ENCODE results near the gene TTC7B.

The TTC7B gene

GRCh38 chr14:90556666-90557450 is 259.4 kb downstream of the TTC7B start:
- DNase-seq (ENCODE audit: low spot score) = no peak

DNA sequence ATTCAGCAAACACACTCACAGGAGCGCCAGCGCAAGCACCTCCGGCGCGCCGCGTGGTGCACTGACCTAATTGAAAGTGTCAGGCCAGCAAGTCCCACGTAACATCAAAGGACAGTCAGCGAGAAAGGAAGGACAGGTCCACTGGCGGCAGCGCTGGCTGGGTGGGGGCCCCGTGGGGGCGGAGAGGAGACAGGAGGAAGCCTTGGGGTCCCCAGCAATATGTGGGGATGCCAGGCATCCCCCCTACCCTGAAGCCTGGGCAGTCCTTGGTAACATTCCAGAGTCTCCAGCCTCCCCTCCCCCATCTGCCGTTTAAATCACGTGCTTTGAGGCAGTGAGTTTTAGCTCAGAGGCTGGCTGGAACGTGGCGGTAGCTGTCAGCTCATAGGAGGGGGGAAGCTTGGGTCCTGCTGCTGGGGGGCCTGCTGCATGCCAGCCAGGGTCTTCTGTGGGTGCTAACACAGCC is 260.2 kb downstream of the TTC7B start:
- DNase-seq (ENCODE audit: low spot score) = no peak

DNA sequence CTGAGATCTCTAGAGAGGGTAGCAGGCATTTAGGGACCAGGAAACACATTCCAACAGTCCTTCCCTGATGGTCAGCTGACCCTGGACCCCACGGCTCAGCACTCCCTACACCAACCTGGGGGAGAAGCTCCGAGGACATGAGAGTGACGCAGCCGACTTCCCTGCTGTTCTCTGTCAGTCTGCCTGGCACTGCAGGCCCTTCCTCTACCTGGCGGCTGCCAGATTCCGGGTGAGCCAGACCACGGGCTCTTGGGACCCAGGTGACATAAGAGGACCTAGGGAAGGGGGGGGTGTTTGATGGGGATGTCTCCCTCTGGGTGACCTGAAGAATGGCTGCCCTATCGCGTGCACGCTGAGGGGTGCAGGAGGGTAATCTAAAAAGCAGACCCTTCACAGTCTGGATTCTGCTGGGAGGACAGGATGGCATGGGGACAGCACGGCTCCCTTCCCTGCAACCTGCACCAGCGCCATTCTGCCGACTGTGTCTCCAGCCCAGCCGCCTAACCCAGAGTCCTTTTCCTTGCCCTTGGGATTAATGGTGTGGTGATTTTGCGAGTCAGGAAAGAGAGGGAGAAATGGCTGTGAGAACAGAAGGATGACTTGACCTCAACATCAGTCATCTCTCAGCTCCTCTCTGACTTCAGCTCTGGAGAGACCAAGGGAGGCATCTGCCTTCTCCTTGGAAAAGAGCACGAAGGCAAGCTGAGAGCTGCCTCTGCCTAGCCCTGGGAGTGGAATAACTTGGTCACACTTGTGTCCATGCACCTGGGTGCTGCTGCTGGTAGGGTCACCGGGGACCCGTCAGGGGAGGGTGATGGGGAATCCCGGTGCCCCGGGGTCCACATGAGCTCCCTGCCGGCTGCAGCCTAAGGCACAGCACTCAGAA is 260.9 kb downstream of the TTC7B start:
- no peak for DNase-seq (ENCODE audit: low spot score)

- no peak for DNase-seq (ENCODE audit: low spot score)
These were observed 261.9 kb downstream of the TTC7B start for GRCh38 chr14:90554341-90554740.

- DNase-seq (ENCODE audit: low spot score) = no peak
These were observed 262.3 kb downstream of the TTC7B start for GRCh38 chr14:90553921-90554336.

GRCh38 chr14:90553298-90553920 is 262.8 kb downstream of the TTC7B start:
- DNase-seq (ENCODE audit: low spot score) = no peak

DNA sequence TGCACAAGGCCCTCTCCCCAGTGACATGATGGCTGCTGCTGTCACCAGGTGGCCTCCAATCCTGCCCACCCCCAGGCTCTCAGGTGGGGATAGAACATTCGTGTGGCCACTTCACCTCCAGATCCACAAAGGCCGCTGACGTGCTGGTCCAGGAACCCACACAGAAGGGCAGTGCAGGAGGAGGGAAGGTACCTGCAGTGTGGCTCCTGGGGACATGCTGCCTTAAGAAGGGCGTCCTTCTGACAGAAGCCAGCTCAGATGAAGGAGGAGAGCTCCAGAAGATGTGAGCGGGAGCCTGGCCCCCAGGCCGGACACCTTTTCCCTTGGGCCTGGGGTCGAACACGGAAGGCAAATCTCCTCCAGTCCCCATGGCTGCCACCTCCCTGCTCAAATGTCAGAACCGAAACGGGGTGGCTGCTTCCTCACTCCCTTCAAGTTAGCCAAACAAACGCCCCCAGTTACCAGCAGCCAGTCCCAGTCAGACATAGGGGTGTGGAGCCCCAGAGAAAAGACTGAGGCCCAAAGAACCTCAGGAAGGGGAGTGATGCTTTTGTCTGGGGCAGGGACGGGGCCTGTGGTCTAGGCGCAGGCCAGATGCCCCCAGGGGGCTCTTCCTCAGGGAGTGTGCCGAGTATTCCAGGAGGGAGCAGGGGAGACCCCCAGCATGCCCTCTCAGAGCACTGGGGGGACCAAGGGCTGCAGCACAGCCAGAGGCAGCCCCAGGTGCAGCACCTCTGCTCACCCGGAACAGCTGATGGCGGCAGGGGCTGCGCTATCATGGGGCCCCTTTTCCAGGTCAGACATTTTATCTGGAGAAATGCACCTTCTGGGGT is 263.5 kb downstream of the TTC7B start:
- no peak for DNase-seq (ENCODE audit: low spot score)

- DNase-seq (ENCODE audit: low spot score) = no peak
These were observed 264.3 kb downstream of the TTC7B start for GRCh38 chr14:90551733-90552464.

GRCh38 chr14:90551070-90551704 is 265.0 kb downstream of the TTC7B start:
- no peak for DNase-seq (ENCODE audit: low spot score)

GRCh38 chr14:90549794-90550641 is 266.2 kb downstream of the TTC7B start:
- DNase-seq (ENCODE audit: low spot score) = no peak

DNA sequence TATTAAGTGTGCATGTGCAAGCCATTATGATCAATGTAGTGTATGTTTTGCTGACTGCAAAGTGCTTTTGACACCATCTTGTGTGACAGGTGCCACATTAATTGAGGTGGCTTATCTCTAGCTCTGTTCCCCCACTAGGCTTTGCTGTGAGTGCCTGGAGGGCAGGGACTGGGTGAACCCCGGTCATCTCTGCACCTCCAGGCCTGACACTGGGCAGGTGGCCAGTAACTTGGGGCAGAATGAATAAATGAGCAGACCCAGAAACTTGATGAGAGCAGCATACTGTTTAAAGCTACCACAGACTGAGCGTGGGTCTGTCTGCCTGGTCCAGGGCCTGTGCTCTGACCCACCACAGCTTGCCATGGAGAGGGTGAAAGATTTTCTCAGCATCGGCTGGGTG is 267.8 kb downstream of the TTC7B start:
- DNase-seq (ENCODE audit: low spot score) = no peak

GRCh38 chr14:90547968-90548367 is 268.3 kb downstream of the TTC7B start:
- no peak for DNase-seq (ENCODE audit: low spot score)

- no peak for DNase-seq (ENCODE audit: low spot score)
These were observed 269.0 kb downstream of the TTC7B start for GRCh38 chr14:90547250-90547649.

DNA sequence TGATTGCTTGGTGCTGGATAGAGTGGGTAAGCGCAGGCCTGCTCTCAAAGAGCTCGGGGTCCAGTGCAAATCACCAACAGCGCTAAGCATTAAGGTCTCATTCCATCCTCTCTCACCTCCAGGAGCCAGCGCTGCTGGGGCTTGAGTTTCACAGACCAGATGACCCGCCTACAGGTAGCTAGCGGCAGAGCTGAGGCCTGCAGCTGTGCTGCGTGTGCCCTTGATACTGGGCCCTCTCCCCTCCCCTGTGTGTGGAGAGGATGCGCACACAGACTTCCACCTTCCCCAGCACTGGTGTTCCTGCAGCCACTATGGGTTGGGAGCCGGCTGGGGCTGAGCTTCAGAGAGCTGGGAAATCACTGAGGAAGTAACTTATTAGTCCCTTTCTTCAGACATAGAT is 269.5 kb downstream of the TTC7B start:
- DNase-seq (ENCODE audit: low spot score) = no peak

DNA sequence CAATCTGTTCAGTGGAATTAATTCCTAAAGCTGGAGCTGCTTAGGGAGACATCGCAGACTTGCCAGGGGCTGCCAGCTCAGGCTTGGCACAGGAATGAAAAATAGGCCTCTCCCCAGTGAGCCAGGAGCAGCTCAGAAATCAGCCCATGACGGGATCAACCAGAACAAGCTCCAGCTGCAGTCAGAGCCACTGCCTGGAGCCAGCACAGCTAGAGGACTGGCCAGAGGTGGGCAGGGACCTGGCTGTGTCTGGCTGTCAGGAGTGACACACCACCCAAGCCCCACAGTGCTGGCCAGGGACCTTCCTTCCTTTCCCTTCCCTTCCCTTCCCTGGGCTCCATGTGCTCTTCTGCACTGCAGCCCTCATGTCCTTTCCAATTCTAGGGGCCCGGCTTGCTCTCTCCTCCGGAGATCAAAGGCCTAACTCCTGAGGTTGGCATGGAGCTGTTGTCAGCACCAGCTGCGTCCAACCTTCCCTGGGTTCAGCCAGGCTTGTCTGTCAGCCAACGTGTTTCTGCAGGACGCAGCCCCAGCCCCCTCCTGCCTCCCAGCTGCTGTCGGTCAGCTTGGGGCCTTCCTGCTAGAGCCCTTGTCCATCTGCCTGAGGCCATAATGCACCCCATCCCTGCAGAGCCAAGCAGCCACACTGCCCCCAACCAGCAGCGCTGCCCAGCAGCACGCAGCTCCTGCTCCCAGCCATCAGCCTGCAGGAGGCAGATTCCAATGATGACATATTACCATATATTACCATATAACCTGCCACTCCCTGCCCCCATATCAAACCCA is 270.1 kb downstream of the TTC7B start:
- DNase-seq (ENCODE audit: low spot score) = no peak

GRCh38 chr14:90545382-90545781 is 270.8 kb downstream of the TTC7B start:
- DNase-seq (ENCODE audit: low spot score) = no peak

GRCh38 chr14:90544971-90545370 is 271.3 kb downstream of the TTC7B start:
- no peak for DNase-seq (ENCODE audit: low spot score)

DNA sequence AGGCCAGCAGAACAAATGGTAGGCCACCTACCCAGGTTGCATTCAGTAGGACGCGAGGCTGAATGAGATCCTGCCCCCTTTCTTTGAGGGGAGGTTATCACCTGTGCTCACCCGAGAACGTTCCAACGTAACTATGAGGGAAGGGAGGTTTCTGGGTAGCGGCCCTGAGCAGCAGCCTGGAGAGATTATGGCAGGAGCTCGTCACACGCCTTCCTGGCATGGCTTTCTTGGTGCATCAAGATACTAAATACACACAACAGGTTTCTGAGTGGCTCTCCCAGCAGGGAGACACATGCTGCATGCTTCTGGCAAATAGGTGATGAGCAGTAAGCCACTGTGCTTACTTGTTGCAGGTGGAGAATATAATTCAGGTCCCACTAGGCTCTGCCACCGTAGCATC is 271.7 kb downstream of the TTC7B start:
- DNase-seq (ENCODE audit: low spot score) = no peak

GRCh38 chr14:90543876-90544275 is 272.4 kb downstream of the TTC7B start:
- DNase-seq (ENCODE audit: low spot score) = no peak
